Panc1 (cell line): ENCODE results near the gene TSEN15. TPM values are rescaled to one million over a fixed set of nuclear protein-coding genes. Genes with fewer than 3 reads are reported as not detected.

Experiments
- ATAC-seq: fragments of 200-7000 bp; cut with Tn5 transposase; 2 replicates; pipeline ENCODE4 v1.9.1; 2020; ENCODE audit warnings: mild to moderate bottlenecking, moderate library complexity
- Bru-seq: library from RNA; stranded (reverse); fragments of 400-500 nt; gene quantifications from one replicate; lab custom pipeline; 2021; lab: Mats Ljungman, UMichigan
- BruChase-seq, 2 experiments: library from RNA; stranded (reverse); fragments of 400-500 nt; gene quantifications; one replicate each; lab custom pipeline; 2021; lab: Mats Ljungman, UMichigan
- BruUV-seq: library from RNA; stranded (reverse); fragments of 400-500 nt; replicated peaks from 2 replicates; lab custom pipeline; 2021; lab: Mats Ljungman, UMichigan
- CTCF ChIA-PET: fragments of 300-600 bp; sonication (Branson Sonifier 250); formaldehyde crosslinking; loops from one replicate; lab custom pipeline; 2022; ENCODE audit warnings: antibody characterized with exemption; lab: Charles Lee
- POLR2A ChIA-PET: fragments of 300-600 bp; sonication (Branson Sonifier 250); formaldehyde crosslinking; loops from one replicate; lab custom pipeline; 2022; ENCODE audit warnings: antibody characterized with exemption; lab: Charles Lee
- DNase-seq: peaks from one replicate; pipeline ENCODE4 v3.0.0-alpha.2; 2010; ENCODE audit warnings: low read depth, low spot score
- H3K27ac ChIP-seq: 2 replicates; pipeline ENCODE4 v1.5.1; 2011; ENCODE audit warnings: mild to moderate bottlenecking, low read length, inconsistent platforms
- H3K27me3 ChIP-seq: fragments of 200-500 bp; sonication (Bioruptor generic); 2 replicates; pipeline ENCODE4 v1.6.0; 2014; ENCODE audit warnings: low read length, inconsistent platforms; ENCODE audit not compliant: control insufficient read depth, insufficient read depth
- H3K36me3 ChIP-seq: fragments of 200-500 bp; sonication (Bioruptor generic); 2 replicates; pipeline ENCODE4 v1.5.1; 2014; ENCODE audit warnings: inconsistent platforms, mild to moderate bottlenecking, low read length, moderate library complexity; ENCODE audit not compliant: control insufficient read depth, insufficient read depth
- H3K4me1 ChIP-seq: 2 replicates; pipeline ENCODE4 v1.5.1; 2011; ENCODE audit warnings: inconsistent platforms, mild to moderate bottlenecking, low read length, moderate library complexity; ENCODE audit not compliant: control insufficient read depth, insufficient read depth
- H3K4me3 ChIP-seq, 2 experiments: 2 replicates each; pipeline ENCODE4 v1.5.1; 2011 to 2012; ENCODE audit warnings: low read depth in 2 of 2, low read length in 2 of 2, mild to moderate bottlenecking in 2 of 2, inconsistent platforms in 1 of 2, moderate library complexity in 1 of 2
- H3K9me3 ChIP-seq: fragments of 200-500 bp; sonication (Bioruptor generic); 2 replicates; pipeline ENCODE4 v1.5.1; 2014; ENCODE audit warnings: low read depth, mild to moderate bottlenecking, inconsistent platforms, low read length, moderate library complexity; ENCODE audit not compliant: control insufficient read depth, insufficient read depth
- POLR2AphosphoS5 ChIP-seq: IDR thresholded peaks from 2 replicates; pipeline ENCODE4 v1.6.1; 2012; ENCODE audit warnings: mild to moderate bottlenecking, low read depth, low read length, moderate library complexity
- SIN3A ChIP-seq: IDR thresholded peaks from 2 replicates; pipeline ENCODE4 v1.6.1; 2012; ENCODE audit warnings: low read depth, mild to moderate bottlenecking, low read length, moderate library complexity, borderline replicate concordance; ENCODE audit not compliant: insufficient read depth
- TCF7L2 ChIP-seq: IDR thresholded peaks from 2 replicates; pipeline ENCODE4 v1.6.1; 2011; ENCODE audit warnings: mild to moderate bottlenecking, low read depth, low read length, inconsistent platforms
- in situ Hi-C: cut with HindIII; loops from 2 replicates; pipeline ENCODE4 v1.10.0; 2016; ENCODE audit warnings: low sequenced_read_pairs, low pct_unique_long_range_greater_than_20kb
- intact Hi-C: fragments of 100-400 bp; cut with micrococcal nuclease; formaldehyde crosslinking; loops from one replicate; pipeline ENCODE4 v1.10.0; 2022; ENCODE audit not compliant: unreplicated experiment
- long read RNA-seq: library from polyadenylated mRNA; unstranded; transcript quantifications from one replicate; pipeline ENCODE4 v2.0.0, GENCODE V29; 2021; ENCODE audit not compliant: unreplicated experiment
- polyA plus RNA-seq: library from polyadenylated mRNA; unstranded; fragments of >200 nt; gene quantifications from one replicate; pipeline ENCODE4 v1.2.1, GENCODE V29; 2012; ENCODE audit warnings: missing spikeins; ENCODE audit not compliant: insufficient read length
- total RNA-seq: library from RNA; stranded (reverse); gene quantifications from one replicate; pipeline ENCODE4 v1.2.1, GENCODE V29; 2021; ENCODE audit not compliant: unreplicated experiment
- TF ChIP-seq, protein P1 (sequence below), 2 experiments: IDR thresholded peaks; 2 replicates each; pipeline ENCODE4 v1.6.1; 2011 to 2012; ENCODE audit warnings: low read depth in 2 of 2, control low read depth in 1 of 2, low read length in 1 of 2, mild to moderate bottlenecking in 1 of 2, moderate library complexity in 1 of 2; ENCODE audit not compliant: insufficient read depth in 1 of 2
- TF ChIP-seq, protein P2 (sequence below): fragments of 450-650 bp; IDR thresholded peaks from 2 replicates; pipeline ENCODE4 v1.5.1; 2017; ENCODE audit warnings: mild to moderate bottlenecking

Gene TSEN15
- total RNA-seq (31.4 TPM), Bru-seq, nascent RNA (percentile 74 among the genes with signal in this experiment), BruChase-seq, experiment 1, labeled RNA remaining after a 2-hour chase (percentile 77 among the genes with signal in this experiment), BruChase-seq, experiment 2, labeled RNA remaining after a 6-hour chase (percentile 67 among the genes with signal in this experiment)
- 41.8 TPM for polyA plus RNA-seq
- long read RNA-seq, transcript TSEN15-216 (5 exons, 1,986 nt), result major isoform, 27 of 58 reads
- long read RNA-seq, transcript TSEN15-208 (4 exons, 2,219 nt), result minor isoform, 6 of 58 reads
- long read RNA-seq, transcript TSEN15-203 (4 exons, 1,844 nt), result minor isoform, 13 of 58 reads
- long read RNA-seq, partial matches to known transcripts, result 2 of 58 reads
- long read RNA-seq, other reads (novel, unspliced or antisense), result 1 of 58 reads

DNA sequence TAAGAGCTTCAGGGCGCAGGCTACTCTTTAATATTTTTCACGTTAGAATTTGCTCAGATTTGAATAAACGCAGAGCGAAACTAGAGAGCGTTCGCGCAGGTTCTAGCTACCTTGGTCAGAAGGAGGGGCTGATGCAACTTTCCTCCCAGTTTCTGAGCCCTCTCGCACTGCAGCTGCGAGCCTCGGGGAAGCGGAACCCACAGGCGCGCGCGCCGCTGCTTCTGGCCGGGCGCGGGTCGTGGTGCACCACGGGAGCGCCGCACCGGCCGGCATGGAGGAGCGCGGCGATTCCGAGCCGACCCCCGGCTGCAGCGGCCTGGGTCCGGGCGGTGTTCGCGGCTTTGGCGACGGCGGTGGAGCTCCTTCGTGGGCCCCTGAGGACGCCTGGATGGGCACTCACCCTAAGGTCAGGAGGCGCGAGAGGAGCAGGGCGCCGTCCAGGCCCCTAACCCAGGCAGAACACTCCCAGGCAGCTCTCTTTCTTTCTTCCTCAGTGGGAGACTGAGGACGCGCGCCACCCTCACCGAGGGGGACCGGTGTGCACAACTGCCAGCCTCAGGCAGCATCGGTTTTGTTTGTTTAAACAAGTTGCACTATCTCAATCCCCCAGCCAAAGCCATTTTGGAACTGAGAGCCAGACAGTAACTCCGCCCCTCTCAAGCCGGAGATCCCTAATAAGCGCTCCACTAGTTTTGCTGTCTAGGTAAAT is at the start of gene TSEN15:
Gene TSEN15, plus strand, starts transcription at position 246 of the 709 bp plus-strand sequence. Its CDS starts 26 bp downstream, at position 272.
- Histone ChIP-seq H3K9me3 (no peaks in the 10 kb centered on the region), H3K36me3 (peaks cover 9% of the 10 kb centered on the region), H3K27me3 (peaks cover 4% of the 10 kb centered on the region; the same call in 1 of the 2 replicates), H3K4me1 (peaks cover 26% of the 10 kb centered on the region), H3K4me3 (peak within 1 kb of the TSS; percentile 93 to 95), H3K27ac (peak within 1 kb of the TSS; percentile 100)
- intact Hi-C loops, result no loop called here
- in situ Hi-C loops, result no loop called here
- ATAC-seq, result peak; percentile 99
- ChIA-PET POLR2A (no interaction called here), CTCF (interaction anchor here (0.6 kb wide), 1 partner anchor 14 kb away, joined by 3 read pairs; the partner anchor contains the start of gene COLGALT2)
- TF ChIP-seq, protein P1, sequence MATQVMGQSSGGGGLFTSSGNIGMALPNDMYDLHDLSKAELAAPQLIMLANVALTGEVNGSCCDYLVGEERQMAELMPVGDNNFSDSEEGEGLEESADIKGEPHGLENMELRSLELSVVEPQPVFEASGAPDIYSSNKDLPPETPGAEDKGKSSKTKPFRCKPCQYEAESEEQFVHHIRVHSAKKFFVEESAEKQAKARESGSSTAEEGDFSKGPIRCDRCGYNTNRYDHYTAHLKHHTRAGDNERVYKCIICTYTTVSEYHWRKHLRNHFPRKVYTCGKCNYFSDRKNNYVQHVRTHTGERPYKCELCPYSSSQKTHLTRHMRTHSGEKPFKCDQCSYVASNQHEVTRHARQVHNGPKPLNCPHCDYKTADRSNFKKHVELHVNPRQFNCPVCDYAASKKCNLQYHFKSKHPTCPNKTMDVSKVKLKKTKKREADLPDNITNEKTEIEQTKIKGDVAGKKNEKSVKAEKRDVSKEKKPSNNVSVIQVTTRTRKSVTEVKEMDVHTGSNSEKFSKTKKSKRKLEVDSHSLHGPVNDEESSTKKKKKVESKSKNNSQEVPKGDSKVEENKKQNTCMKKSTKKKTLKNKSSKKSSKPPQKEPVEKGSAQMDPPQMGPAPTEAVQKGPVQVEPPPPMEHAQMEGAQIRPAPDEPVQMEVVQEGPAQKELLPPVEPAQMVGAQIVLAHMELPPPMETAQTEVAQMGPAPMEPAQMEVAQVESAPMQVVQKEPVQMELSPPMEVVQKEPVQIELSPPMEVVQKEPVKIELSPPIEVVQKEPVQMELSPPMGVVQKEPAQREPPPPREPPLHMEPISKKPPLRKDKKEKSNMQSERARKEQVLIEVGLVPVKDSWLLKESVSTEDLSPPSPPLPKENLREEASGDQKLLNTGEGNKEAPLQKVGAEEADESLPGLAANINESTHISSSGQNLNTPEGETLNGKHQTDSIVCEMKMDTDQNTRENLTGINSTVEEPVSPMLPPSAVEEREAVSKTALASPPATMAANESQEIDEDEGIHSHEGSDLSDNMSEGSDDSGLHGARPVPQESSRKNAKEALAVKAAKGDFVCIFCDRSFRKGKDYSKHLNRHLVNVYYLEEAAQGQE (IDR thresholded peaks at IDR 0.05; ENCODE audit: insufficient read depth in 1 of 2, low read depth in 2 of 2, low read length in 1 of 2), result no peak
- TF ChIP-seq TCF7L2, result no peak
- peak; percentile 52; the same call in 1 of the 2 replicates for TF ChIP-seq SIN3A
- TF ChIP-seq, protein P2, sequence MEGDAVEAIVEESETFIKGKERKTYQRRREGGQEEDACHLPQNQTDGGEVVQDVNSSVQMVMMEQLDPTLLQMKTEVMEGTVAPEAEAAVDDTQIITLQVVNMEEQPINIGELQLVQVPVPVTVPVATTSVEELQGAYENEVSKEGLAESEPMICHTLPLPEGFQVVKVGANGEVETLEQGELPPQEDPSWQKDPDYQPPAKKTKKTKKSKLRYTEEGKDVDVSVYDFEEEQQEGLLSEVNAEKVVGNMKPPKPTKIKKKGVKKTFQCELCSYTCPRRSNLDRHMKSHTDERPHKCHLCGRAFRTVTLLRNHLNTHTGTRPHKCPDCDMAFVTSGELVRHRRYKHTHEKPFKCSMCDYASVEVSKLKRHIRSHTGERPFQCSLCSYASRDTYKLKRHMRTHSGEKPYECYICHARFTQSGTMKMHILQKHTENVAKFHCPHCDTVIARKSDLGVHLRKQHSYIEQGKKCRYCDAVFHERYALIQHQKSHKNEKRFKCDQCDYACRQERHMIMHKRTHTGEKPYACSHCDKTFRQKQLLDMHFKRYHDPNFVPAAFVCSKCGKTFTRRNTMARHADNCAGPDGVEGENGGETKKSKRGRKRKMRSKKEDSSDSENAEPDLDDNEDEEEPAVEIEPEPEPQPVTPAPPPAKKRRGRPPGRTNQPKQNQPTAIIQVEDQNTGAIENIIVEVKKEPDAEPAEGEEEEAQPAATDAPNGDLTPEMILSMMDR, result no peak
- peak; percentile 65 for TF ChIP-seq POLR2AphosphoS5
- no peak for DNase-seq
- no TSS peak for BruUV-seq

DNA sequence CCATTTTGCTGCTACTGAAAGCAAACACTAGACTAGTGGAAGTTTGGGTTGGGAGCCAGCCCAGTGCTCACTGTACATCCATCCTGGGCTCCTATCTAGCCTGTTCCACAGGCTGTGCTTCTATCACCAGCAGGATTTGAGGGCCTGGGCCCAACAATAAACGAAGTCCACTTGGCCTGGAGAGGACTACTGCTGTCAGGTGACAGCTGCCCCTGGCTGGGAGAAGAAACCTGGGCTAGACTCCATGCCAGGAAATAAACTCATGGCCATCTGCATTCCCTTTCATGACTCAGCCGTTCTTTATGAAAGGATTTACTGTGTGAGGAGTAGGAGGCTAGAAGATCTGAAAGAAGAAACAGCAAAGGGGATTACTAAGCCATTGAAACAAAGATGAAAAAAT is 49.5 kb upstream of the TSEN15 start:
- Histone ChIP-seq H3K4me3 (no peak overlapping the region), H3K9me3 (no peaks in the 10 kb centered on the region), H3K4me1 (no peaks in the 10 kb centered on the region), H3K36me3 (no peaks in the 10 kb centered on the region), H3K27ac (no peak overlapping the region), H3K27me3 (no peaks in the 10 kb centered on the region)
- intact Hi-C loops, result no loop called here
- peak; percentile 90 for ATAC-seq
- BruUV-seq, result no TSS peak
- DNase-seq, result no peak
- in situ Hi-C loops, result no loop called here
- CTCF ChIA-PET, result interaction anchor here (0.6 kb wide), 1 partner anchor 257 kb away, joined by 3 read pairs; no protein-coding TSS in a partner anchor
- POLR2A ChIA-PET, result no interaction called here
- TF ChIP-seq, protein P2, result no peak
- TF ChIP-seq, protein P1 (IDR thresholded peaks at IDR 0.05; ENCODE audit: insufficient read depth in 1 of 2, low read depth in 2 of 2, low read length in 1 of 2), result no peak
- TF ChIP-seq TCF7L2 (no peak), SIN3A (no peak), POLR2AphosphoS5 (no peak)
